HepG2 (cell line): ENCODE results near the gene FAM43B. TPM values are rescaled to one million over a fixed set of nuclear protein-coding genes. Genes with fewer than 3 reads are reported as not detected.

Experiments
- ATF7 ChIP-seq, 2 experiments: fragments of 450-650 bp in 1 of 2; sonication (generic) in 1 of 2; formaldehyde crosslinking in 1 of 2; IDR thresholded peaks; 2 replicates each; pipeline versions ENCODE4 v1.4.0 to v1.6.1; 2016 to 2020; ENCODE audit warnings: antibody characterized with exemption in 1 of 2, mild to moderate bottlenecking in 1 of 2, missing genetic modification reagents in 1 of 2
- ELK4 ChIP-seq: sonication (generic); formaldehyde crosslinking; IDR thresholded peaks from 2 replicates; pipeline ENCODE4 v1.9.0; 2021; ENCODE audit warnings: missing genetic modification reagents, borderline replicate concordance
- KDM4B ChIP-seq: sonication (generic); formaldehyde crosslinking; IDR thresholded peaks from 2 replicates; pipeline ENCODE4 v1.4.0; 2020; ENCODE audit warnings: missing genetic modification reagents
- TGIF2 ChIP-seq: IDR thresholded peaks from 2 replicates; pipeline ENCODE4 v1.6.1; 2016; ENCODE audit warnings: control low read depth, missing compliant biosample characterization
- ZNF432 ChIP-seq: sonication (generic); formaldehyde crosslinking; IDR thresholded peaks from 2 replicates; pipeline ENCODE4 v1.5.0; 2020; ENCODE audit warnings: missing genetic modification reagents, mild to moderate bottlenecking, borderline replicate concordance
- ZNF687 ChIP-seq: sonication (generic); formaldehyde crosslinking; IDR thresholded peaks from 2 replicates; pipeline ENCODE4 v1.5.1; 2020; ENCODE audit warnings: mild to moderate bottlenecking, missing genetic modification reagents, moderate library complexity
- ZNF777 ChIP-seq: sonication (generic); formaldehyde crosslinking; IDR thresholded peaks from 2 replicates; pipeline ENCODE4 v1.4.0; 2020; ENCODE audit warnings: missing genetic modification reagents
- polyA plus RNA-seq, 8 experiments: library from polyadenylated mRNA; depleted of rRNA in 3 of 8; stranded (reverse) in 7 of 8; unstranded in 1 of 8; fragments of >200 nt; fragmentation: Illumina TruSeq in 4 of 8; extraction: Trizol in 4 of 8; gene quantifications; 2 replicates each; pipeline versions ENCODE4 v1.2.1 to v1.2.3, GENCODE V29; 2011 to 2016; ENCODE audit warnings: low read depth in 4 of 8, missing spikeins in 1 of 8, mixed read lengths in 1 of 8; ENCODE audit not compliant: insufficient read depth in 1 of 8
- total RNA-seq, 5 experiments: library from RNA; depleted of rRNA; stranded (reverse); fragments of >200 nt; fragmentation: Illumina TruSeq; extraction: Trizol; gene quantifications; 2 replicates each; pipeline ENCODE4 v1.2.3, GENCODE V29; 2016; ENCODE audit warnings: low read depth in 1 of 5

FAM43B gene
- total and polyA plus RNA-seq, 2 of the 13 experiments (the other 11 are each of a cell fraction or from before 2014, with no cell fraction given) = 0.63 to 3.7 TPM

- no peak for TF ChIP-seq ELK4 (CRISPR knock-in tag)
- TF ChIP-seq TGIF2 (CRISPR knock-in tag) = no peak
- no peak for TF ChIP-seq KDM4B
- no peak for TF ChIP-seq ATF7 (IDR thresholded peaks at IDR 0.05)
- no peak for TF ChIP-seq ATF7 (CRISPR knock-in tag; IDR thresholded peaks at IDR 0.05)
- no peak for TF ChIP-seq ZNF687 (CRISPR knock-in tag)
- no peak for TF ChIP-seq ZNF432 (CRISPR knock-in tag)
- TF ChIP-seq ZNF777 (CRISPR knock-in tag) = no peak
Observed at GRCh38 chr1:20538227-20538626, 14.1 kb upstream of the FAM43B start (continued).
